ENCODE measurements around the gene ZNF584.

ZNF584 gene

GRCh38 chr19:58466089-58466759, 57.8 kb downstream of the ZNF584 start:
- DNase-seq (ENCODE audit: low read depth in 2 of 2) = no peak

- peak; percentile 94 to 98 for DNase-seq (ENCODE audit: low read depth in 2 of 2)
Observed at GRCh38 chr19:58466760-58467589, 58.5 kb downstream of the ZNF584 start, which contains the start of gene ZNF324. Gene ZNF324 (plus strand): TSS chr19:58467080. CDS start chr19:58469186, 2,106 bp downstream.
